Psoas muscle (tissue), 8 donors: ENCODE results near the gene TPRN. TPM values are rescaled to one million over a fixed set of nuclear protein-coding genes. Genes with fewer than 3 reads are reported as not detected.

Experiments used
- ATAC-seq, 4 donors: fragments of 200-7000 bp; cut with Tn5 transposase; one replicate each; pipeline ENCODE4 v1.9.1; 2020; ENCODE audit warnings: moderate library complexity in 3 of 4, mild to moderate bottlenecking in 2 of 4
- DNase-seq, 2 donors: peaks; one replicate each; pipeline ENCODE4 v3.0.0-alpha.2; 2020
- H3K27ac ChIP-seq: fragments of 200-600 bp; one replicate; pipeline ENCODE4 v1.8.0; 2022
- H3K27me3 ChIP-seq, 3 donors: fragments of 200-600 bp in 1 of 3; one replicate each; pipeline versions ENCODE4 v1.6.1 to v1.8.0; 2013 to 2022; ENCODE audit warnings: low read length in 2 of 3, mild to moderate bottlenecking in 2 of 3, moderate library complexity in 1 of 3; ENCODE audit not compliant: insufficient read depth in 3 of 3
- H3K36me3 ChIP-seq, 2 donors: fragments of 200-600 bp in 1 of 2; one replicate each; pipeline versions ENCODE4 v1.6.1 to v1.8.0; 2013 to 2022; ENCODE audit warnings: low read depth in 1 of 2, mild to moderate bottlenecking in 1 of 2, moderate library complexity in 1 of 2; ENCODE audit not compliant: insufficient read depth in 1 of 2
- H3K4me1 ChIP-seq: fragments of 200-600 bp; one replicate; pipeline ENCODE4 v1.8.0; 2022
- H3K4me3 ChIP-seq: fragments of 200-600 bp; one replicate; pipeline ENCODE4 v1.8.0; 2022; ENCODE audit warnings: mild to moderate bottlenecking
- H3K9me3 ChIP-seq: fragments of 200-600 bp; one replicate; pipeline ENCODE4 v1.8.0; 2022
- WGBS, 3 donors: extraction: QIAGEN DNeasy Blood & Tissue Kit; methylation state at CpG; one replicate each; pipeline versions ENCODE4 v1.1.6 to v1.1.7; 2013; 5-methylcytosine and 5-hydroxymethylcytosine counted together
- intact Hi-C, 2 donors: fragments of 100-400 bp; cut with DNase I; formaldehyde crosslinking; loops; one replicate each; pipeline versions ENCODE4 v1.11.0 to v1.14.2; 2022
- polyA plus RNA-seq, 3 donors: library from polyadenylated mRNA; stranded (reverse); fragments of 200-250 nt; gene quantifications; one replicate each; pipeline ENCODE4 v1.2.3, GENCODE V29; 2013
- total RNA-seq, 4 donors: library from RNA; stranded (reverse); fragmentation: NEBNext Ultra II Directional in 2 of 4; extraction: Animal tissue kit (Norgen Biotek cat#: 25700) in 2 of 4; gene quantifications; one replicate each; pipeline versions ENCODE4 v1.2.1 to v1.2.4, GENCODE V29; 2021 to 2023
- TF ChIP-seq, protein P1 (sequence below): fragments of 200-600 bp; IDR thresholded peaks from one replicate; pipeline ENCODE4 v1.8.0; 2022; ENCODE audit warnings: antibody characterized with exemption
- donor health status: healthy with polysubstance abuse.
- donor health status: DM: no; HTN: no; CAD: no; lungs with moderate emphysema.
- donor health status: Bipolar disorder and iron deficiency.
- donor health status: healthy.
- donor health status: DM: yes; HTN: yes; CAD: no.
- donor health status: DM: no; HTN: no; CAD: no.
- donor health status: DM: no; HTN: no; CAD: no.
- donor health status: DM: yes; HTN: yes; CAD: no.

TPRN gene
- total and polyA plus RNA-seq, 7 donors: 3.6 to 11.3 (median 8.6) TPM

DNA sequence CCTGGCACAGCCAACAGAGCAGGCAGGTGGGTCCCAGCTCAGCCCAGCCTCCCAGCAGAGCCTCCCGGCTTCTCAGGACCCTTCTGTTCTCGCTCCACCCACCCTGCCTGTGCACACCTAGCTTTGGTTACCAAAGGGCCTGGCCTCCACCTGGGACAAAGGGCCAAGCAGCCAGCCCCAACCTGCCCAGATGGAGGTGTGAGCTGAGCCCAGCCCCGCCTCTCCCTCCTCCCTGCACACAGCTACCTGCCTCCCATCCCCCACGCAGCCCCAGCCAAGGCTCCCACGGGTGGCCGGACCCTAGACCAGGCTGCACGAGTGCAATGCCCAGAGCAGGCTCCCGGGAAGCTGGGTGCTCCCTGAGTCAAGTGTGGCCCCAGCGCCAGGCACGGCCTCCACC lies 5.6 kb downstream of the TPRN start:
- Histone ChIP-seq H3K27ac (no peak overlapping the region), H3K4me1 (peaks cover 46% of the 10 kb centered on the region)

GRCh38 chr9:137194388-137194787 lies 6.2 kb downstream of the TPRN start:
- Histone ChIP-seq H3K27ac (no peak overlapping the region), H3K9me3 (no peaks in the 10 kb centered on the region), H3K4me3 (no peak overlapping the region), H3K4me1 (peaks cover 46% of the 10 kb centered on the region), H3K27me3 (no peaks in the 10 kb centered on the region), H3K36me3 (peaks cover 3 to 29% of the 10 kb centered on the region in 2 donors)
- 41 to 46% (median 44%) methylated on average over 16 of the region's 16 CpGs for WGBS, 3 donors
- ATAC-seq: peak in 2 of 4 donors; percentile 26 to 33
- TF ChIP-seq, protein P1, sequence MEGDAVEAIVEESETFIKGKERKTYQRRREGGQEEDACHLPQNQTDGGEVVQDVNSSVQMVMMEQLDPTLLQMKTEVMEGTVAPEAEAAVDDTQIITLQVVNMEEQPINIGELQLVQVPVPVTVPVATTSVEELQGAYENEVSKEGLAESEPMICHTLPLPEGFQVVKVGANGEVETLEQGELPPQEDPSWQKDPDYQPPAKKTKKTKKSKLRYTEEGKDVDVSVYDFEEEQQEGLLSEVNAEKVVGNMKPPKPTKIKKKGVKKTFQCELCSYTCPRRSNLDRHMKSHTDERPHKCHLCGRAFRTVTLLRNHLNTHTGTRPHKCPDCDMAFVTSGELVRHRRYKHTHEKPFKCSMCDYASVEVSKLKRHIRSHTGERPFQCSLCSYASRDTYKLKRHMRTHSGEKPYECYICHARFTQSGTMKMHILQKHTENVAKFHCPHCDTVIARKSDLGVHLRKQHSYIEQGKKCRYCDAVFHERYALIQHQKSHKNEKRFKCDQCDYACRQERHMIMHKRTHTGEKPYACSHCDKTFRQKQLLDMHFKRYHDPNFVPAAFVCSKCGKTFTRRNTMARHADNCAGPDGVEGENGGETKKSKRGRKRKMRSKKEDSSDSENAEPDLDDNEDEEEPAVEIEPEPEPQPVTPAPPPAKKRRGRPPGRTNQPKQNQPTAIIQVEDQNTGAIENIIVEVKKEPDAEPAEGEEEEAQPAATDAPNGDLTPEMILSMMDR: no peak
- no peak for DNase-seq
- intact Hi-C loops: no loop called here

More for the DNA sequence above, 5.6 kb downstream of the TPRN start:
- no peak overlapping the region for H3K4me3 ChIP-seq
- H3K9me3 ChIP-seq: no peaks in the 10 kb centered on the region
- DNase-seq (no peak), ATAC-seq (no peak)
- no peaks in the 10 kb centered on the region for H3K27me3 ChIP-seq
- peaks cover 3 to 25% of the 10 kb centered on the region in 2 donors for H3K36me3 ChIP-seq
- intact Hi-C loops: no loop called here
- 78 to 86% (median 80%) methylated on average over 10 of the region's 10 CpGs for WGBS, 3 donors
- TF ChIP-seq, protein P1: no peak

DNA sequence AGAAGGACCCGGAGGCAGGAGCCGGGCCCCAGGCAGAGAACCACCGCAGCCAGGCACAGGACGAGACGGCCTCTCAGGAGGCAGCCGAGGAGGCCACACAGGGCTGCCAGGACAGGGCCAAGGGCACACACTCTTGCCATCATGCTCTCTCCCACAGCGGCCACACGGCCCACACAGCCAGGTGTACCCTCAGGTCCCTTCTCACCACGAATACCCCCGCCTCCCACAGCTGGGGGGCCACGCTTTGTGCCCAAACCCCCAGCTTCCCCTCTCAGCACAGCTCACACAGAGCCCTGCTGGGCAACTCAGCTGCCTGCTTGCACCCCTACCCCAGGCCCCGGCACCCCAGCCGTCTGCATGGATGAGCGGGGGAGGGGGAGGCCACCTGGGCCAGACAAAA lies 6.8 kb downstream of the TPRN start:
- ATAC-seq (no peak), DNase-seq (no peak)
- intact Hi-C loops: no loop called here
- 72 to 79% (median 76%) methylated on average over 12 to 14 of the region's 14 CpGs for WGBS, 3 donors
- no peak overlapping the region for H3K4me3 ChIP-seq
- H3K27me3 ChIP-seq: no peaks in the 10 kb centered on the region
- H3K9me3 ChIP-seq: no peaks in the 10 kb centered on the region
- H3K4me1 ChIP-seq: peaks cover 42% of the 10 kb centered on the region
- no peak overlapping the region for H3K27ac ChIP-seq
- peaks cover 3 to 29% of the 10 kb centered on the region in 2 donors for H3K36me3 ChIP-seq
- TF ChIP-seq, protein P1: no peak

DNA sequence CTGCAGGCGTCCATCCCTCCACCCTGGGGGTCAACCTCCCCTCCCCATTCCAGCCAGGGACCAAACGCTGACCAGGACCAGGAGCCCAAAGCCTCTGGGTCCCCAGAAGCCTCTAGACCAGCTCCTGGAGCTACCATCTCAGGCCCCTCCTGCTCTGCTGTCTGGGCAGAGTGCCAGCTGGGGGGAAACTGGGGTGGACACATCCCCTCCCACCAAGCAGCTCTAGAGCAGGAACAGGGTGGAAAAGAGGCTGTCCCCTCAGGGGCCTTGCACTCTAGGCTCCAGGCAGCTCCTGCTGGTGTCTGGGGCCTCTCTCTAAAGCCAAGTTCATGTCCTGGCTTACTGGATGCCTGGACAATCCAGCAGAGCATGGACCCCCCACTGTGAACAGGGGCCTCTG lies 7.7 kb downstream of the TPRN start:
- no peak for DNase-seq
- no peak for ATAC-seq
- H3K27me3 ChIP-seq: no peaks in the 10 kb centered on the region
- no peak overlapping the region for H3K27ac ChIP-seq
- 75 to 94% (median 93%) methylated on average over 2 of the region's 2 CpGs for WGBS, 3 donors
- peaks cover 34% of the 10 kb centered on the region for H3K4me1 ChIP-seq
- peaks cover 3 to 29% of the 10 kb centered on the region in 2 donors for H3K36me3 ChIP-seq
- no peaks in the 10 kb centered on the region for H3K9me3 ChIP-seq
- TF ChIP-seq, protein P1: no peak
- H3K4me3 ChIP-seq: no peak overlapping the region
- intact Hi-C loops: no loop called here

DNA sequence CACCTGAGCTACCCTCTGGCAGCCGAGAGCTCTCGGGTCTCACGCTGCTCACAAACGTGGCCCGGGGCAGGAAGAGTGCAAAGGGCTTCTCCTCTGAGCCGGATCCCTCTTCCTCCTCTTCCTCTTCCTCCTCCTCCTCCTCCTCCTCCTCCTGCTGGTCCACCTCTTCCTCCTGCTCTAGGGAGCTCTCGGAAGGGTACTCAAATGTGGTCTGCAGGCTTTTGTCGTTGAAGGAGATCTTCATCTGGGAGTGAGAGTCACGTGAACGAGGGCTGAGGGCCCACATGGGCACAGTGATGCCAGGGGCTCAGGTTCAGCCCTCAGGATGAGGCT lies 8.1 kb downstream of the TPRN start:
- H3K4me1 ChIP-seq: peaks cover 35% of the 10 kb centered on the region
- 82 to 84% (median 83%) methylated on average over 10 of the region's 10 CpGs for WGBS, 3 donors

More for the DNA sequence above, 8.1 kb downstream of the TPRN start:
- Histone ChIP-seq H3K9me3 (no peaks in the 10 kb centered on the region), H3K27ac (no peak overlapping the region), H3K36me3 (peaks cover 3 to 29% of the 10 kb centered on the region in 2 donors), H3K4me3 (no peak overlapping the region), H3K27me3 (no peaks in the 10 kb centered on the region)
- TF ChIP-seq, protein P1: no peak
- intact Hi-C loops: no loop called here
- DNase-seq: no peak
- no peak for ATAC-seq
